Stimulated activated naive B cell treated with anti-CD40 and anti-IgM and Interleukin-4, amounts not matched to agents 10 μg/mL and 1 μg/mL and 100 μg/mL, for 72 hours (primary cell): ENCODE data around the gene AEBP1.

Experiments
- ATAC-seq, 2 donors: fragments of 150-1000 bp; cut with Tn5 transposase; replicated peaks; 2 replicates each; pipeline ENCODE4 v1.10.0; 2021; ENCODE audit warnings: moderate library complexity in 1 of 2
- DNase-seq: peaks from one replicate; pipeline ENCODE4 v3.0.0; 2021
- H3K27ac Mint-ChIP-seq: one replicate; pipeline ENCODE4 v1.8.0; 2022; ENCODE audit warnings: mild to moderate bottlenecking, mixed read lengths
- H3K27me3 Mint-ChIP-seq, 2 donors: one replicate each; pipeline ENCODE4 v1.8.0; 2022; ENCODE audit warnings: mixed read lengths in 2 of 2
- H3K36me3 Mint-ChIP-seq, 2 donors: one replicate each; pipeline ENCODE4 v1.8.0; 2022; ENCODE audit warnings: mixed read lengths in 2 of 2, mild to moderate bottlenecking in 1 of 2
- H3K4me1 Mint-ChIP-seq, 2 donors: one replicate each; pipeline ENCODE4 v1.8.0; 2022; ENCODE audit warnings: mixed read lengths in 2 of 2, mild to moderate bottlenecking in 1 of 2
- H3K4me3 Mint-ChIP-seq, 2 donors: one replicate each; pipeline ENCODE4 v1.8.0; 2022; ENCODE audit warnings: mild to moderate bottlenecking in 2 of 2, mixed read lengths in 2 of 2, moderate library complexity in 1 of 2
- H3K9me3 Mint-ChIP-seq, 2 donors: one replicate each; pipeline ENCODE4 v1.8.0; 2022; ENCODE audit warnings: mixed read lengths in 2 of 2, mild to moderate bottlenecking in 1 of 2

AEBP1 gene

DNA sequence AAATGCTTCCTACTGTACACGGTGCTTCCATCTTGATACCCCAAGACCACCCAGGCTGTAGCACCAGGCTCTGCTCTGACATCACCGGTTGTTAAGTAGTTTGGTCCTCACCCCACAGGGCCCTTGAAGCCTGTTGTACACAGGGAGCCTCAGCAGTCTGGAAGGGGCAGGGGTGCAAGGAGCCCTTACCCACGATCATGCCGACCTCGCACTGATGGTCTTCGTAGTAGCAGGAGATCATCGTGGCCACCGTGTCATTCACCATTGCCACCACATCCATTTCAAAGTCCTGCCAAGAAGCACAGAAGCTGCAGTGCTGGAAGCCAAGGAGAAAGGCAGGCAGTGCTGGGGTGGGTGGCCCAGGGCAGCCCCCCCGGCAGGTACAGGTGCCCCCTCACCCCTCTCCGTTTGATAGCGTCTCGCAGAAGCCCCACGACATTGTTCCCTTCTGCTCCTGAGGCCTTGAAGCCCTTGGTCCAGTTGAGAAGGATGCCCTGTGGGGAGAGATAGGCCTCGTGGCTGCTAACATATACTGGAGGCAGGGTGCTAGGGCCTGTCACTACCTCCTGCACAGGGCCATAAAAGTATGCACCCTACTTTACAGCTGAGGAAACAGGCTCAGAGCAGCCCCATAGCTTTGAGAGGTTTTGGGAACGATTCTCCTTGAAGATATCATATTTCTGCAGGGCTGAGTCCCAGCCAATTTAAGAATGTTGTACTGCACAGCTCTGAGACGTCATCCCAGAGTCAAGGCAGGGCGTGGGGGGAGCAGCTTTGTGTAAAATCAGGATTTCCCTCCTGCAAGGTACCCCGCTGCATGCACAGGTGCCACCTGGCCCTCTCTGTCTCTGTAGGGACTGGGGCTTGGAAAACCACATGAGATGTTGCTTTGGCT, 45.7 kb downstream of the AEBP1 start:
- DNase-seq: no peak
- H3K27ac Mint-ChIP-seq: no peak overlapping the region
- peak in 1 of 2 donors; percentile 6 for ATAC-seq

GRCh38 chr7:44150466-44150832, 46.3 kb downstream of the AEBP1 start:
- ATAC-seq (peak; percentile 86), DNase-seq (peak; percentile 47)
- peaks cover 0 to under 1% of the 10 kb centered on the region in 2 donors for H3K27me3 Mint-ChIP-seq
- peaks cover 7 to 31% of the 10 kb centered on the region in 2 donors for H3K4me1 Mint-ChIP-seq
- no peaks in the 10 kb centered on the region for H3K9me3 Mint-ChIP-seq
- no peak overlapping the region for H3K4me3 Mint-ChIP-seq
- no peaks in the 10 kb centered on the region for H3K36me3 Mint-ChIP-seq
- no peak overlapping the region for H3K27ac Mint-ChIP-seq

More for the DNA sequence above, 45.7 kb downstream of the AEBP1 start:
- Mint-ChIP-seq H3K4me1 (peaks cover 11 to 37% of the 10 kb centered on the region in 2 donors), H3K9me3 (no peaks in the 10 kb centered on the region), H3K27me3 (peaks cover 0 to 7% of the 10 kb centered on the region in 2 donors), H3K36me3 (peaks cover 0 to 2% of the 10 kb centered on the region in 2 donors), H3K4me3 (no peak overlapping the region)

DNA sequence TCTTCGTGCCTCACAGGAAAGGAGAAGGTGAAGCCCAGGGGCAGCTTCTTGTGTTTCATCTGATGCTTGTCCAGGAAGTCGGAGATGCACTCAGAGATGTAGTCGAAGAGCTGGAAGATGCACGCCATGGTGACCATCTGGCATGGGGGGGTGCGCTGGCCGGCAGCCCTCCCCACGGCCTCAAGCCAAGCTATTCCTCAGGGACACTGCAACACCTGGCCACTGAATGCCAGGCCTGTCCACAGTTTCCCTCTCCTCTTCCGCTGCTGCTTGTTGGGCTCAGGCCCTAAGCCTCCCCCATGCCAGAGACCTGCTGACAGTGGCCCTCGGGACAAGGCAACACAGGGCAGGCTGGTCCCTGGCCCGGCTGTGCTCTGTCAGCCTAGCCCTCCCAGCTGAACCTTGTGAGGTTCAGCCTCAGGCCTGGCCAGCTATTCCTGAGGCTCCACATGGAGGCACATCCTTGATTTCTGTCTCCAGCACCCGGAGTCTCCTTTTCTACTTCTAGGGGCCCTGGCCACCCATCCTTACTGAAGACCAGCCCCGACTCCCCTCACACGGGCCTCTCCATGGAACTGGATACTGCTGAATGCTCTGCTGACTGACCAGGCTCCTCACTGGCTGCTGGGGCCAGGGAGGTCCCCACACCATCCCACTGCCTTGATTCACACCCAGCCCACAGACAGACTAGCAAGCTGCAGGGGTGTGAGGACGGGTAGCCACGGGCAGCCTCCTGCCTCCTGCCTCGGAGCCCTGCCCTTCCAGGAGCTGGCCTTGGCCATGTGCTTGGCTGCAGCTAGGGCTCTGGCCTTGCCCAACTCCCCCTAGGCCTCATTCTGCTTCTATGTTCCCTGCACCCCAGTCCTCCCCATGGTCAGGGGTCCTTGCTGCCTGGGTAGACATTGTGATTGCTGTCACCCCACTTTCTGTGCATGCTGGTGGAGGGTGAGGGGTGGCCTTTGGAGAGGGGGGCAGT, 47.1 kb downstream of the AEBP1 start:
- Mint-ChIP-seq H3K36me3 (no peaks in the 10 kb centered on the region), H3K4me1 (peaks cover 6 to 23% of the 10 kb centered on the region in 2 donors), H3K9me3 (no peaks in the 10 kb centered on the region), H3K4me3 (no peak overlapping the region), H3K27me3 (no peaks in the 10 kb centered on the region), H3K27ac (peak overlapping the region; percentile 60)
- no peak for DNase-seq
- ATAC-seq: no peak

DNA sequence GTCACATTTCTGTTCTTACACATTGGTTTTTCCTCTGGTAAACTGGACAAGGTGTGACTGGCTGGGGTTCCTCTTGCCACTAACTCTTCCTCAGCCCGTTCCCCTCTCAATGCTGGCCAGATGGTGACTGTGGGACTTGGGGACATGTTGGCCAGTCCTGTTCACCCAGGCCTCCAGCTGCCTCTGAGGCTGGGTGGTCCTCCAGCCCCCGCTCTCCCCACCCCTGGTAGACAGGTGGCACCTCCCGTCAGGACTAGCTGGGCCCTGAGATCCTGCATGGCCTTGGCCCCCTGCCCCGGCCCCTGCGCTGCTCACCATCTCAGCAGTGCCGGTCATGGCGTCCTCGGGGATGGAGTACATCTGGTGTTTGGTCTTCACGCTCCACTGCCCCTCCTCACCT, 47.8 kb downstream of the AEBP1 start:
- H3K4me3 Mint-ChIP-seq: no peak overlapping the region
- H3K4me1 Mint-ChIP-seq: peaks cover 6 to 18% of the 10 kb centered on the region in 2 donors
- ATAC-seq: no peak
- H3K36me3 Mint-ChIP-seq: no peaks in the 10 kb centered on the region
- H3K27me3 Mint-ChIP-seq: no peaks in the 10 kb centered on the region
- no peaks in the 10 kb centered on the region for H3K9me3 Mint-ChIP-seq
- no peak overlapping the region for H3K27ac Mint-ChIP-seq
- DNase-seq: no peak

DNA sequence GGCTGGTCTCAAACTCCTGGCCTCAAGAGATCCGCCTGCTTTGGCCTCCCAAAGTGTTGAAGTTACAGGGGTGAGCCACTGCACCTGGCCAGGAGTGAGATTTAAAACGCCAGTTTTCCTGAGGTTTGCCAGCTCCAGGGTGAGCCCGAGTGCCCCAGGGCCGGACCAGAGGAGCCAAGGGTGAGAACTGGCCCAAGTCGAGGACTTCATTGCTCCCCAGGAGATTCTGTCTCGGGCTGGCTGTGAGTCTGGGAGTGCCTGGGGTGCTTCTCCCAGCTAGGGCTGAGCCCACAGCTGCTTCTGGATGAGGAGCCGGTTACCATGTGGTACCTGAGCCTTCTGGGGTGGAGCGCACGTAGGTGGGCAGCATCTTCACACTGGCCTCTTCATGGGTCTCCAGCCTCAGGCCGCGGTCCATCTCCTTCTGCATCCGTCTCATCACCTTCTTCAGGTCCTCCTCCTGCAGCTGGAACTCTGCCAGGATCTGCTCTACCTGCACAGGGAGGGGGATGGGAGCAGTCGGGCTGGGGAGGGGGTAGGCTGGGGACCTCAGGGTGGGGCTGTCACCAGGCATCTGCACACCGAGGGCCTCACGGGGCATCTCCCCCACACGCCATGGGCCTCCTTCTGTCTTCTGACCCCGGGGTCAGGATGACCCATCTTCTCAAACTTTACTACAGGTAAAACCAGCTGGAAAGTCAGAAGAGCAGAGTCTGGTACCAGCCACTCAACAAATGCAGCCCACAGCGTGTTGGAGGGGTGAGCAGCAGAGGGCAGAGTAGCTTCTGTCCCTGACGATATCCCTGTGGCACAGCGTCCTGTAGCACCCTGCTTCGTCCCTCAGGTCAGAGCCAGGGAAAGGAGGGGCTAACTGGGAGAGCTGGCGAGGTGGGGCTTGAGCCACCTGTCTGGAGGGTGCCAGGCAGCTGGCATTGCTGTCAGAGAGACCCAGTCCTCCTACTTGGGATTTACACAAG, 49.1 kb downstream of the AEBP1 start:
- H3K27me3 Mint-ChIP-seq: no peaks in the 10 kb centered on the region
- no peak overlapping the region for H3K4me3 Mint-ChIP-seq
- ATAC-seq (no peak), DNase-seq (no peak)
- H3K36me3 Mint-ChIP-seq: no peaks in the 10 kb centered on the region
- peaks cover 6 to 18% of the 10 kb centered on the region in 2 donors for H3K4me1 Mint-ChIP-seq
- no peaks in the 10 kb centered on the region for H3K9me3 Mint-ChIP-seq
- no peak overlapping the region for H3K27ac Mint-ChIP-seq

GRCh38 chr7:44153948-44154335, 49.8 kb downstream of the AEBP1 start:
- Mint-ChIP-seq H3K27me3 (no peaks in the 10 kb centered on the region), H3K27ac (no peak overlapping the region), H3K9me3 (no peaks in the 10 kb centered on the region), H3K4me3 (no peak overlapping the region), H3K36me3 (no peaks in the 10 kb centered on the region), H3K4me1 (peaks cover 6 to 18% of the 10 kb centered on the region in 2 donors)
- ATAC-seq (no peak), DNase-seq (no peak)

DNA sequence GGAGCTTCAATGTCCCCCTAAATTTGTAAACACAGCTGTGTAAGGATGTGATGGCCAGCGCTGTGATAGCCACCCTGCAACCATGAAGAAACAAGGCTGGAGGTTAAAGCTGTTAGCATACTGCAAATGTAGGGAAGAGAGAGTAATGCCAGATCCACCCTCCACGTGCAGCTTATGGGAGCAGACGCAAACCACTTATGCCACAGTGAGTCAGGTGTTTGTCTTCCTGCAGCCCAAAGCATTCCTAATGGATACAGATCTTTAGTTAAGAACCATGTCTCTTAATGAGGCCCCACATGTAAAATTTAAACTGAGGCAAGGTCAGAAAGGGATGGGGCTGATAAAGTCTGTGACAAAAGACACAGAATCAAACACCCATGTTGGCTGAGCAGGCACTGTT, 50.6 kb downstream of the AEBP1 start:
- H3K4me1 Mint-ChIP-seq: peaks cover 6 to 18% of the 10 kb centered on the region in 2 donors
- no peak overlapping the region for H3K4me3 Mint-ChIP-seq
- ATAC-seq: no peak
- H3K9me3 Mint-ChIP-seq: no peaks in the 10 kb centered on the region
- H3K27ac Mint-ChIP-seq: no peak overlapping the region
- no peak for DNase-seq
- H3K27me3 Mint-ChIP-seq: no peaks in the 10 kb centered on the region
- H3K36me3 Mint-ChIP-seq: no peaks in the 10 kb centered on the region

DNA sequence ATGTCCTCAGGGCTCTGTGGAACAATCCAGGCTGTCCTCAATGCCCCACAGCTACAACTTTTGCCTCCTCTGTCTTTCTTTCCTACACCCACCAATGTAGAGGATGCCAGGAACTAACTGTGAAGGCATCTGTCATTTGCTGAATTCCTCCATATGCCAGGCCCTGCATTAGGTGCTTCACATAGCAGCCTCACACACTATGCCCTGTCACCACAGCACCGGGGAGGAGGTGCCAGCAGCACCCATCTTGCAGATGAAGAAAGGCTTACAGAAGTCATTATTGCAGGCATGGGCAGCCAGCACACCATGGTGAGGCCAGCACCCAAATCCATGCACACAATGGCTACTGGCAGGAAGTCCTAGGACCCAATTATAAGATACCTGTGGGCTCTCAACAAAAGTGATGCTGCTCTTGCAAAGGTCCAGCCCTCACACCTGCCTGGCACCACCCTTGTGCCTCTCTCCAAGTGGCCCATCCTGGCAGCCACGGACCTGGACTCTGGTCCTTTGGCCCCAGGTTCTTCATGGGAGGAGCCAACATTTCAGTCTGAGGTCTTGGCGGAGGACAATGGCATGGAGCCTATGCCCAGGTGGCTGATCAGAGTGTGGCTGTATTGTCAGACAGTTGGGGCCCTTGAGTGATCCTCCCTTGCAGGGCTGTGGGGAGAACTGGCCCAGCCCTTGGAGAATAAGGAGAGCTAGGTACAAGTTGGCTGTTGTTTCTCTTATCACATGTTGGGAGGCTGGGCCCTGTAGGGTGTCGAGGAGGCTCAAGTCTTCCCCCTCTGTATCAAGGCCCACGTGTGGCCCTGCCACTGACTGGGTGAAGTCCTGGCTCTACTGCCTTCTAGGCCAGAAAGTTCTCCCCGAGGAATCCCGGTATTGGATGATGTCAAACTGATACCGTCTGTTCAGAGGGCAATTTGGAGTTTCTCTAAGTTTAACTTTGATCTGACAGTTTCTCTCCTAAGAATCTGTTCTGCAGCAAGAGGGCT, 51.3 kb downstream of the AEBP1 start:
- ATAC-seq (no peak), DNase-seq (no peak)
- Mint-ChIP-seq H3K4me1 (peaks cover 3 to 11% of the 10 kb centered on the region in 2 donors), H3K27ac (no peak overlapping the region), H3K36me3 (no peaks in the 10 kb centered on the region), H3K9me3 (no peaks in the 10 kb centered on the region), H3K4me3 (no peak overlapping the region), H3K27me3 (no peaks in the 10 kb centered on the region)

- no peaks in the 10 kb centered on the region for H3K27me3 Mint-ChIP-seq
- DNase-seq (no peak), ATAC-seq (no peak)
- H3K4me3 Mint-ChIP-seq: no peak overlapping the region
- H3K27ac Mint-ChIP-seq: no peak overlapping the region
- H3K36me3 Mint-ChIP-seq: no peaks in the 10 kb centered on the region
- no peaks in the 10 kb centered on the region for H3K9me3 Mint-ChIP-seq
- peaks cover 0 to under 1% of the 10 kb centered on the region in 2 donors for H3K4me1 Mint-ChIP-seq
These were observed 52.4 kb downstream of the AEBP1 start for GRCh38 chr7:44156453-44157010.

DNA sequence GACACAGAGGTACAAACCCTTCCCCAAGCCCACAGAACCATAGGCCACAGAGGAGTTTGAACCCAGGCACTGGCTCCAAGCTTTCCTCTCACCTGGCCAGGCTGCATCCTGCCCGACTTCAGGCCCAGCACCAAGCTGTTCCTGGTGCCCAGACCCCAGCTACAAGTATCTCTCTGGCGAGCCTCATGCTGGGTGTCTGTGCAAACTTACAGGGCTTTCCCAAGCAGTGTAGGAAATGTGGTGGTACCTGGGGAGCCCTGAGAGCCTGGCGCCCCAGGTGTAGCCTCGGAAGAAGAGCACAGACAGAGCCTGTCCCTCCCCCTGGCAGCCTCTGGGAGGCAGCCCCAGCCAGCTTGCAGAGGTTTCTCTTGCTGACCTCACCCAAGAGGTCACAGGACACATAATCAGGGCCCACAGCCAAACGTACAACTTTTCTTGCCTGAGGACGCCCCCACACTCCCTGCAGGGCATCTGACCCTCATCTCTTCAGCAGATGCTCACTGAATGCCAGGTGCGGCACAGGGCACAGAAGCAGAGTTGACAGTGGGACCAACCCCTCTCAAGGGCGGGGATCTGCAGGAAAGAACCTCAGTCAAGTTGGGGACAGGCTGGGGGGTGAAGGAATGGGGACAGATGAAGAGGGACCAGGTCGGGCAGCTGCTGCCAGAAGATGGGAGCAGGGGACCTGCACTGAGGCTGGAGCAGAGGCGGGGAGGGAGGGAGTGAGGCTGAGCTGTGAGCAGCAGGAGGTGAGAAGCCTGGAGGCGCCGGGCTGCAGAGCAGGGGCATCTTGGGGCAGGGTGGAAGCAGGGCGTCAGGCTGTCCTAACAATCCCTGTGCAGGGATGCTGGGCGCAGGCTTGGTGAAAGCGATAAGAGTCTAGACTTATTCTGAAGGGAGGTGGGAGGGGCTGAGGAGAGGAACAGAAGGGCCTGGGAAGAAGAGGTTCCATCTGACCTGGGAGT, 53.3 kb downstream of the AEBP1 start:
- H3K36me3 Mint-ChIP-seq: no peaks in the 10 kb centered on the region
- DNase-seq (no peak), ATAC-seq (no peak)
- no peaks in the 10 kb centered on the region for H3K4me1 Mint-ChIP-seq
- no peaks in the 10 kb centered on the region for H3K9me3 Mint-ChIP-seq
- H3K4me3 Mint-ChIP-seq: no peak overlapping the region
- H3K27ac Mint-ChIP-seq: no peak overlapping the region
- H3K27me3 Mint-ChIP-seq: no peaks in the 10 kb centered on the region

- Mint-ChIP-seq H3K27ac (no peak overlapping the region), H3K4me1 (no peaks in the 10 kb centered on the region), H3K9me3 (no peaks in the 10 kb centered on the region), H3K27me3 (no peaks in the 10 kb centered on the region), H3K36me3 (no peaks in the 10 kb centered on the region), H3K4me3 (no peak overlapping the region)
- DNase-seq (no peak), ATAC-seq (no peak)
These were observed 54.1 kb downstream of the AEBP1 start for GRCh38 chr7:44158096-44158872.
